ENCODE measurements around the gene LUC7L3.
"Not testable (repeated sequence)": the region's sequence is repeated elsewhere in the genome, so short reads cannot be mapped to it uniquely, and the experiment has no call there.

Gene LUC7L3

GRCh38 chr17:50708050-50709000 is 11.1 kb upstream of the LUC7L3 start:
- DNase-seq: peak in 11 of 56 donors; percentile 3 to 47 (median 13)

GRCh38 chr17:50709053-50709452 is 10.3 kb upstream of the LUC7L3 start:
- DNase-seq: peak in 1 of 56 donors; percentile 18

GRCh38 chr17:50710025-50710424 is 9.4 kb upstream of the LUC7L3 start:
- no peak for DNase-seq

- DNase-seq: no peak
Measured at GRCh38 chr17:50710650-50711049, 8.8 kb upstream of the LUC7L3 start.

- no peak for DNase-seq
Measured at GRCh38 chr17:50712641-50713040, 6.8 kb upstream of the LUC7L3 start.

- no peak for DNase-seq
Measured at GRCh38 chr17:50715471-50715870, 3.9 kb upstream of the LUC7L3 start.

- peak in 1 of 56 donors; percentile 71 for DNase-seq
Measured at GRCh38 chr17:50719924-50720794, 756 bp downstream of the LUC7L3 start.

- no peak for DNase-seq
Measured at GRCh38 chr17:50721194-50722010, 2.0 kb downstream of the LUC7L3 start.

GRCh38 chr17:50722746-50723145 is 3.3 kb downstream of the LUC7L3 start:
- DNase-seq: no peak

- DNase-seq: not testable (repeated sequence)
Measured at GRCh38 chr17:50724622-50725021, 5.2 kb downstream of the LUC7L3 start.

GRCh38 chr17:50725769-50726655 is 6.6 kb downstream of the LUC7L3 start:
- no peak for DNase-seq

- DNase-seq: no peak
Measured at GRCh38 chr17:50728112-50728429, 8.7 kb downstream of the LUC7L3 start.

- DNase-seq: no peak
Measured at GRCh38 chr17:50728881-50729765, 9.7 kb downstream of the LUC7L3 start.

GRCh38 chr17:50731575-50732460 is 12.4 kb downstream of the LUC7L3 start:
- no peak for DNase-seq

- no peak for DNase-seq
Measured at GRCh38 chr17:50735287-50735686, 15.9 kb downstream of the LUC7L3 start.

GRCh38 chr17:50737118-50737698 is 17.8 kb downstream of the LUC7L3 start:
- DNase-seq: no peak

- DNase-seq: no peak
Measured at GRCh38 chr17:50739098-50739497, 19.7 kb downstream of the LUC7L3 start.

- no peak for DNase-seq
Measured at GRCh38 chr17:50745631-50746030, 26.2 kb downstream of the LUC7L3 start.
